ENCODE measurements around the gene MIA2.

MIA2 gene

DNA sequence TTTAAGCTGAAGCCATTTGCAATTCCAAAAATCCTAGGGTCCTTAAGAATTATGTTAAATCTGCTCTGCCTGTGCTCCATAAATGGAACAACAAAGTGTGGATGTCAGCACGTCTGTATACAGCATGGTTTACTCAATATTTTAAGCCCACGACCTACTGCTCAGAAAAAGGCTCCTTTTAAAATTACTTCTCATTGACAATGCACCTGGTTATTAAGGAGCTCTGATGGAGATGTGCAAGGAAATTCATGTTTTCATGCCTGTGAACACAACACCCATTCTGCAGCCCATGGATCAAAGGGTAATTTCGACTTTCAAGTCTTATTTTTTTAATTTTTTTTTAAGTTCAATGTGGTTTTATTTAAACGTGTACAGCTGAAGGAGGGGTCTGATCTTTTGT lies 150.5 kb downstream of the MIA2 start:
- no peak for DNase-seq (ENCODE audit: low read depth)

DNA sequence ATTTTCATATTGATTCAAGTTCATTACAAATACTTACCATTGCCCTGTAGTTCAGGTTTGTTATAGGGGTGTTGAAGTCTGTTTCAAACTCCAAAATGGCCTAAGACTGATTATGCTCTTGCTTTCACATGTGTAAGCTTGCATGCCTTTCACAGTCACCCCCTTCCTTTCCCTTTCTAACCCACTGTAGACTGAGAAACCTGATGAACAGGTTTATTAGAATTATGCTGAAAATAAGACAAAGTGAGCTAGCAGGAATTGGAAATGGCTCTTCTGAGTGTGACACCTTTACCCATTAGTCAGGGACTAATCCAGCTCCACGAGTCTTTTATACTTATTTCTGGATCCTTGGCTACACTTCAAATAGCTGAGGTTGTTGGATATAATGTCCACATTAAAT lies 159.6 kb downstream of the MIA2 start:
- DNase-seq (ENCODE audit: low read depth) = no peak

DNA sequence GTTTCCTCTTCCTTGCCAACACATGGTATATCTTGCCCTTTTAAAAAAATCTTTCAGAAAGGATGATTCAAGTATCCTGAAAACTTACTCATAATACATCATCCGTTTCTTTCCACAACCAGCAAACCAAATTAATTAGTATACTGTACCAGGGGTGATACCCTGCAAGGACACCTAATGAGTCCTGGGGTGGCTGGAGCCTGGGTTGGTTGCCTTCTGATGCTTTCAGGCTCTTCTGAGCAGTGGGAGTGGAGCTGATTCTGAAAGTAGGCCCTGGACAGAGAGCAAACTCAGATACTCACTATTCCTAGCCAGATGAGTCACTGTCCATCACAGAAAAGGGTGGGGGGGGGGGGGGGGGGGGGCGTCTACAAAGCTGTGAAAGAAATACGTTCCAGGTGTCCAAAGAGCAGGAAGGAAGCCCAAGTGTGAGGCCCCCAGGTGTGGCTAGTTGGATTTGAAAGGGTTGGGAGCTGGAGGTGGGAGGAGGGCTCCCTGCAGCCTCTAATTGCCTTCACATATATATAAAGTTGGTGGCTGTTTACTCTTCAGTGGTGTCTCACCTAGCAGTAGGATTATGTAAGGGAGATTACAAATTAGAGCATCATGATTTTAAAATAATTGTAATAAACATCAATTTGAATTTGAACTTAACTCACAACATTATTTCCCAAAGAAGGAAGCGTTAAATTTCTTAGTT lies 162.0 kb downstream of the MIA2 start:
- peak; percentile 11 for DNase-seq (ENCODE audit: low read depth)

DNA sequence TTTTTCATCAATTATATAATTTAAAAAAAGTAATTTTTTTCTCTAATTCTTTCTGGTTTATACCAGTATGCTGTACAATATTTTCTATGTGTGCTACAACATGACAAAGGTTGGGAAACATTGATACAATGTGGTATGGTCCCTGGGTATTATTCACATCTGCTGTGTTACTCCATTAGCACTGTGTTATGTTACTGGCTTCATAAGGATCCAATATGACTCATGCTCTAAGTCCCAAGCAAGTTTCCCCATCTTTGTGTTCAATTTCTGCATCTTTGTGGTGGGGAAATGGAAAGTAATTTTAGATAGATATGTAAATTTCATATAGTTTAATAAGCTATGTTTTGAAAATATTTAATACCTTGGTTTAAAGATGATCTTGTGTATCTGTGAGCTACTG lies 162.7 kb downstream of the MIA2 start:
- peak; percentile 7 for DNase-seq (ENCODE audit: low read depth)

DNA sequence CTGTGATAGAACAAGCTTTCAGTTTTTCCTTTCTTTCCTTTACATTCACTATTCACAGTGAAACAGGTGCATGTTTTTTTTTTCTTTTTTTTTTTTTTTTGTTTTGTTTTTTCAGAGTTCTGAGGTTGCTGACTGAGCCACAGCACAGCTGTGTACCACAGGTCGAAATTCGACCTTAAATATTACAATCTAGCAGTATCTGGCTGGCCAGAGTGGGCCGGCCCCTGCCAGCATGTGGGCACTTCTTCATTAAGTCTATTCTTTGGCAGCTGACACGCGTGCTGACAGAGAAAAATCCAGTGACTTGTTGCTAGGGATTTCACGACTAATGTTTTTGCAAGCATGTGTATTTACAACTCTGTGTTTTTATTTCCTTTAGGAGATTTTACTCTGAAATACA lies 164.7 kb downstream of the MIA2 start:
- DNase-seq (ENCODE audit: low read depth) = no peak

DNA sequence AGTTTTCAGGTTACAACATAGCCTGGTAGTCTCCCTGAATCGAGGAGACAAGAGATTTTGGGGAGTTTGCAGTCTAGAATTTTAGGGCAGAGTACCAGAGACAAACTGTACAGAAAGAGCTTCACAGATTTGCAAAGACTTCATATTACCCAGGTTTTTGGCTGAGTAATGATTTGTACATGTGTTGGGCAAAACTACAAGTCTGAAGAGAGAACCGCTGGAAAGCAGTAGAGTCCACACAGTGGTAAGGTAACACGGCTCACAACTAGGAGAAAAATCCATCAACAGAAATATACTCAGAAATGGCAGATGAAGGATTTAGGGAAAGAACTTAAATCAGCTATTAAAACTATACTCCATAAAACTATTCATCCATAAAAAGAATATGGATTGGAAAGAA lies 172.8 kb downstream of the MIA2 start:
- DNase-seq (ENCODE audit: low read depth) = no peak

DNA sequence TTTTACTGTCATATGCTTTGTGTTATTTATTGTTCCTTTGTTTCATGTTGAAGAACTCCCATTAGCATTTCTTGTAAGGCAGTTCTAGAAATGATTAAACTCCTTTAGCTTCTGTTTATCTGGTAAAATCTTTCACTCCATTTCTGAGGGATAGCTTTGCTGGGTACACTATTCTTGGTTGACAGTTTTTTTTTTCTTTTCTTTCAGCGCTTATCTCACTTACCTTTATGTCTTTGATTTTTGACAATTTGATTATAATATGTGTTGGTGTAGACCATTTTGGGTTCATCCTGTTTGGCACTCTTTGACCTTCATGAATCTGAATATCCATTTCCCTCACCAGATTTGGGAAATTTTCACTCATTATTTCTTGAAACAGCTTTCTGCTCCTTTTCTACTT lies 182.4 kb downstream of the MIA2 start:
- no peak for DNase-seq (ENCODE audit: low read depth)

DNA sequence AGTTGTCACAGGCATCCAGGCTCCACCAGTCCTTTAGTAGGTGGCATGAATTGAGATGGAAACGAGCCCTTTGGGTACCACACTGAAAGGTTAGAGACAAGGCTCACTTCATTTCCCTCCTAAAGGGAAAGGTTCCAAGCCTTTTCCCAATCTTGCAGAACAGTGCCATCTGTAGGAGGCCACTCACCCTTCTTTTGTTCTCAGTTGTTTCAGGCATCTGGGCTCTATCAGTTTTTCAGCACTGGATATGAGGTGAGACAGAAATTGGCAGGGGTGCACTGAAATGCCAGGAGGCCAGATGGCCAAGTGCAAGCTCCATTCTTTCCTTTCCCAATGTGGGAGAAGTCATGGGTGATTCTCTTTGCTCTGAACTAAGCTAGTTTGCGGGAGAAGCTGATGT lies 183.3 kb downstream of the MIA2 start:
- DNase-seq (ENCODE audit: low read depth) = peak; percentile 11

DNA sequence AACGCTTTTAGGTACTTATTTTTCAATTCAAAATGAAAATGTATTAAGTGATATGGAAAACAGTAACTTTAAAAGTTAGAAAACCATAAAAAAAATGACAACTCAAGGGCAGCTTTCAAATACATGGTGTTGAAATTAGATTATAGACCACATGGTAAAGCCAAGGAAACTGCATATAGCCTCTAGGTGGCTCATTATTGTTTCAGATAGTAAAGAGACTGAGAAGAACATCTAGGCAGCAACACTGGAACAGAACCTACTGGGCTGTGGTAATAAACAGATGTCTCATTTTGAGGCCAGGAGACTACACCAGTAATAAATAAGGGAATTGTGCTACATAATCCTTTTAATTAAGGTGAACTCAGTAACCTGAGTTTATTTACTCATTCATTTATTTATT lies 185.6 kb downstream of the MIA2 start:
- DNase-seq (ENCODE audit: low read depth) = no peak

DNA sequence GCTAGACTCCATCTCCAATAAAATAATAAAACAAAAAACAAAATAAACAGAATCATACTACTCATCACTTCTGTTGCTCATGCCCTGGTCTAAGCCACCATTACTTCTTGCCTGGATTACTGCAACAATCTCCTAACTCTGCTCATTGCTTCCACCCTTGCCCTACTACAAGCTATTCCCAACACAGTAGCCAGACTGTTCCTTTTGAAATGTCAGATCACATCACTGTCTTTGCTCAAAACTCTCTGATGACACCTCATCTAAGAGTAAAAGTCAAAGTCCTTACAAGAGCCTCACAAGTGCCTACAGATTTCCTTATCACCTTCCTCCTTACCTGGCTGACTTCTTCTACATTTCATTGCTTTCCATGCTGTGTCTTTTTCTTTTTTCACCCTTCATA lies 188.5 kb downstream of the MIA2 start:
- DNase-seq (ENCODE audit: low read depth) = no peak

DNA sequence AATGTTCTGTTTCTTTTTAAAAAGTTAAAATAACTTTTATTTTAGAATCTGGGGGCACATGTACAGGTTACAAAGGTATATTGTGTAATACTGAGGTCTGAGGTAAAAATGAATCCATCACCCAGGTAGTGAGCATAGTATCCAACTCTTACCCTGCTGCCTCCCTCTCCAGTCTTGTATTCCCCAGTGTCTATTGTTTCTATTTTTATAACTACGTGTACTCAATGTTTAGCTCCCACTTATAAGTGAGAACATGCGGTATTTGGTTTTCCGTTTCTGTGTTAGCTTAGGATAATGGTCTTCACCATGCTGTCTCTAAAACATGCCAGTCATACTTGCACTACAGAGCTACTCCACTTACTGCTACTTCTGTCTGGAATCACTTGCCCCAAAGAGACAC lies 190.1 kb downstream of the MIA2 start:
- DNase-seq (ENCODE audit: low read depth) = no peak

DNA sequence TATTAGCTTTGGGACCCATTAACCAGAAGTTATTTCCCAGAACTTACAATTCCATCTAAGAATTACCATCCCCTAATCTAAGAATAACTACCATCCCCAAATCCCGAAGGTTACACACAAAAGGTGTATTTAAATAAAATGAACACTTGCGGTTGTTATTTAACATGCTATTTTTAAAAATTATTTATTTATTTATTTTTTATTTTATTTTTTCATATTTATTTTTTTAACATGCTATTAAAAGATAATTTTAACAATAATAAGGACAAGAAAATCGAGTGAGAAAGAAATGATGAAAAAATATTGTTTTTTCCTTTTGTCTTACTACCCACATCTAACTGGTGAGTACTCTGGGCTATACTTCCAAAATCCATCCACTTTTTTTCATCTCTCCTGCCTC lies 192.2 kb downstream of the MIA2 start:
- no peak for DNase-seq (ENCODE audit: low read depth)

DNA sequence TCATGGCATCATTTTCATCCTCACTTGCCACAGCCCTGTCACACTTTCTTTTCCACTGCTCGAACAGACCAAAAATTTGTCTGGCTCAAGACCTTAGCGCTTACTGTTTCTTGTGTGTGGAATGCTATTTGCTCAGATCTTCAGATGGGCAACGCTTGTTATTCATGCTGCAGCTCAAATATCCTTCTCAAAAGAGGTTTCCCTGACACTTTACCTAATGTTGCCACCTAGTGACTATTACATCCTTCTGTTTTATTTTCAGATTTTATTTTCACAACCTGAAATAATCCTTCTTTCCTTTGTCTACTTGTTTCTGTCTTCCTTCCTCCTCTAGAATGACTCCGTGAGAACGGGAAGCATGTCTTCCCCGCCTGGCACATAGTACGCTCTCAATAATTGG lies 192.9 kb downstream of the MIA2 start:
- DNase-seq (ENCODE audit: low read depth) = peak; percentile 60

DNA sequence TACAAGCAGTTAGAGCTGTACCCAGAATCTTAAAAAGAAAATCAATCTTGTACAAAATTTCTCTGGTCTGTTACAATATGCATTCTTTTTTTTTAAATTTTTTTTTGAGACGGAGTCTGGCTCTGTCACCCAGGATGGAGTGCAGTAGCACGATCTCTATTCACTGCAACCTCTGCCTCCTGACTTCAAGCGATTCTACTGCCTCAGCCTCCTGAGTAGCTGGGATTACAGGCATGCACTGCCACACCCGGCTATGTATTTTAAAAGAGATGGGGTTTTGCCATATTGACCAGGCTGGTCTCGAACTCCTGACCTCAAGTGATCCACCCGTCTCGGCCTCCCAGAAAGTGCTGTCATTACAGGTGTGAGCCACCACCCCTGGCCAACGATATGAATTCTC lies 194.4 kb downstream of the MIA2 start:
- DNase-seq (ENCODE audit: low read depth) = no peak

DNA sequence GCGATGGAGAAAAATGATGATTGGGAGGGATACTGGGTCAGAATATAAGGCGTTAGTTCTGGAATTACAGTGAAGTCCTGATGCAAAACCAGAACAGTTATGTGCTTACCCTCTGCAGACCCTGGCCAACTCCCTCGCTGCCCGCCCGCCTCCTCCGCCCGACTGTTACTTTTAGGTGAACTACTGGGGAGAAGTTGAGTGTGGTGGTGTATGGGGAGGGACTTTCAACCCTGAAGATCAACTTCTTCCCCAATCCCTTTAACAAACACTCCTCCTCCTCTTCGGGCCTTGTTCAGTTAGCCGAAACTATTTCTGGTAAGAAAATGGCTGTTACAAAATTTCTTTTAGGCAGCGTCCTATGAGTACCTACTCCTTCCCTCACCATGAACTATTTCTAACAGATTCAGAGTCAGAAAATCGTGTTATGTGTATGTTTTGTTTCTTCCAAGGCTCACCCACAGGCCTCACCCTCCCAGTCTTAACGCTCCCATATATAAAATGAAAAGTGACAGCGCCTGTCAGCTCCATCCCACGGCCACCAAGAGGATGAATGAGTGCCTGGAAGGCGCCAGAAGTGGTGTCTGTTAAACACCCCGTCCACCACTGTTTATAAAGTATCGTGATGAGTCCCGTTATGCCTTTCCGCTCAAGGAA lies 197.2 kb downstream of the MIA2 start:
- DNase-seq (ENCODE audit: low read depth) = peak; percentile 41

DNA sequence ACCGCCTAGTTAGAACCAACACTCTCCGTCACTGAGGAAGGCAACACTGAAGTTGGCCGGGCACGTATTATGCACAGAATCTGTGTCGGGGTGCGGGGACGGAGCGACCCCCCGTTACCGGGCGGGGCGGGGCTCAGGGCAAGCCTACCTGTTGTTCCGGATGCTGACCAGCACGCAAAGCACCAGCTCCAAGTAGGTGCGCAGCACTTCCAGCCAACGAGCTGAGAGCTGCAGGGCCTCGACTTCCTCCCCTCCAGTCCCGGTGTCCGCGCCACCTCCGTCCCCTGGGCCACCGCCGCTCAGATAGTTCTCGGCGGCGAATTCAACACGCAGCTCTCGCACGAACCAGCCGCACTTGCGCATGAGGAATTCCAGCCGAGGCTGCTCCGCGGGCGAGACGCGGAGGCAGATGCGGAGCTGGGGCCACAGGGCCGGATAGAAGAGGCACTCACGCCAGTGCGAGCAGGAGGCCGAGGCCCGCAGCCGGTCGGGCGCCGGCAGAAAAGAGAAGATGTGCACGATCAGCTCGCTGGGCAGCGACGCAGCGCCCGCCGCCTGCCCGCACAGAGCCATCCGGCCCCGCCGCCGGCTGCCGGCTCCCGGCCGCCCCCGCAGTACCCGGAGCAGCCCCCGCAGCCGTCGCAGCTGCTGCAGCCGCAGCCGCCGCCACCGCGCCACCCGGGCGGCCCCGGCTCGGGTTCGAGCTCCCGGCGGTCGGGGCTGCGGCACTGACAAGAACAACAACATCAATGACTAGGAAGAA lies 197.9 kb downstream of the MIA2 start:
- DNase-seq (ENCODE audit: low read depth) = peak; percentile 51

DNA sequence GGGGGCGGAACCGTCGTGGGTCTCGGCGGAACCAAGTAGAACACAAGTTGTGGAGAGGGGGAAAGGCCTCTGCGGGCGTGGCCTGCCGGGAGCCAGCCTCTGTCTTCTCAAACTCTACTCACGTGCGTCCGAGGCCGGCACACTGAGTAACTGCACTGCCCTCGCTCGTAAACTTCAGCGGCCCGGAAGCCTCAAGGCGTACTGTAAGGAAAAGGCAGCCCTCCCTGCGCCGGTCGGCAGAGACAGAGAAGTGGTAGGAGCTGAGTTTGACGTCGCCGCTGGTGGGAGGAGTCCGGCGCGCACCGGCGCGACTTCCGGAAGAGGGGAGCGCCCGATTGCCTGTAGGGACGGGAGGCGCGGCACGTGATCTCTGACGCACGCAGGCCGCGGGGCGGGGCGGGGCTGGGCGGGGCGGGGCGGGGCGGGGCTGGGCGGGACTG lies 198.5 kb downstream of the MIA2 start, which contains the start of gene FBXO33:
Gene FBXO33 (minus strand): TSS at position 255 of the 440 bp plus-strand sequence. CDS start 271 bp downstream, outside the sequence.
- peak; percentile 96 for DNase-seq (ENCODE audit: low read depth)

DNA sequence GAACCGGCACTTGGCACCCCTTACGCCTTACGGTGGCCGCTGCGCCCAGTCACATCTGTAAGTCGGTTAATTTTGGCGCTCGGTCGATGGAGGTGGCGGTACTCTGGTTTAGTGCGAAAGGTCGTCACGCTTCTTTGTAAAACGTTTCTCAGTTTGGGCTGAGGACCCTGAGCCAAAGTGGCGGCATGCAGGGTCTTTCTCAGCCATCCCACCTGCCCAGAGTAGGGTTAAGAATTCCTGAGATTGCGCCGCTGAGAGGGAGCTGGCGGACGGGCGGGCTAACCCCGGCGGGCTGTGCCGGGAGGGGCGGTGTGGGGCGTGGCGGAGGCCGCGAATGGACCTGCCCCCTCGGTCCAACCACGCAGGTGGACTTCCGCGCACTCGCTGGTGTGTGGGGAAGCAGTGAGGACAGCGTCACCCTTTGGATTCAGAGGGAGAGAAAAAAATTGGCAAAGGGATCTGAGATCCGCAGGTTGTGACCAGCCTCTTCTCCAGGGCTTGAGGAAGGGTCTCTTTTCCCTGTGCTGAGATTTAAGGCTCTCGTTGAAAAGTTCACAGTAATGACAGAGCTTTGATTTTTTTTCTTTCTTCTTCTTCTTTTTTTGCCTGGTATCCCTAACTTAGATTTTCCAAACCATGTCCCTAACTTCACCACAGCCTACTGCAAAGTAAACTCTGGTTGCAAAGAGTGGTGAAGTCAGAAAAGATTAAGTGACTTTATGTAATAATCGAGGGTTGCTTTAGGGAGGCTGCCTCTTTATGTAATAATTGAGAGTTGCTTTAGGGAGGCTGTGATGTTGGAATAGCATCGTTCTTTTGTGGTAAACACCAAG lies 199.1 kb downstream of the MIA2 start:
- DNase-seq (ENCODE audit: low read depth) = peak; percentile 76

DNA sequence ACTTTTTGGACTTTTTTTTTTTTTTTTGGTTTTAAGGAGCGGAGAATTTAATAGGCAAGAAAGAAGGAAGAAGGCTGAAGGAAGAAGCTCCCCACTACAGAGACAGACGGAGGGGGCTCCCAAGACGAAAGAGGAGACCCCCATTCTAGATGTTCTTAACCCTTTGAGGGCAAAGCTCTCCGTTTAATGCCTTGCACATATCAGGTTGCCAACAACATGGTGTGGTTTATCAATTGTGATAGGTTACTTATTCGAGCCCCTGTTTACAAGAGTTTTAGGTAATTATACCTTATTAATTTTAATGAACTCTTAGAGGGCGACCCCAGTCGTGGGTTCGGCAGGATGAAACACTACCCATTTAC lies 199.7 kb downstream of the MIA2 start:
- no peak for DNase-seq (ENCODE audit: low read depth)

DNA sequence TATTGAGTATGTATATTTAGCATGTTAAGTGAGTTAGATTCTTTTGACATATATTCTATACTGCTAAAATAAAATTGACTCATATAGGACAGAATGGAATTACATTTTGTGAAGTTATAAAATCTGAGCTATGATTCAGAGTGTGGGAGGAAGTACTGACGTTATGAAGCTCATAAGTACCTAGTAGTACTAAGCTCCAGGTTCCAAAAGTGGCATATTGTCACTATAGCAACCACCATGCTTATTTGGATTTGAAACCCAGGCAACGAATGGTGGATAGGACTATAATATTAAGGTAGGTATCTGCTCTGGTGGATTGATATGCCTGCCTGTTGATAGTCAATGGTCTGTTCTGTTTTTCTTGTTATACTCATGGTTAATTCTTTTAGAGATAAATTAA lies 200.7 kb downstream of the MIA2 start:
- DNase-seq (ENCODE audit: low read depth) = no peak

DNA sequence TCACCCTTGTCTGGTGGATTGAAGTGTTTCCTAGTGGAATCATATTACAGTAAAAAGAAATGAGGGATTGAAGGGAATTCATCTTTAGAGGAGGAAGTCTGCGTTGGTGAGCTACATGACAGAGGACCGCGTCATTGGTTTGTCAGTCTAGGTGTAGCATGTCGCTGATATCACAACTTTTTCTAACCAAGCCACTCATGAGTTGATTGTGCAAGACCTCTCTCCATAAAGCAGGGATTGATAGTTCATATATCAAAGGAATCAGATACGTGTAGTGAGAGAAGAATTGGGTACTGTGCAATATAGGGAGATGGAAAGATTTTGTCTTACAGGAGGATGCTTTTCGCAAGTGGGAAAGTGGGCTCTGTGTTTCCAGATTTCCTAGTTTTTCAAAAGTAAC lies 201.5 kb downstream of the MIA2 start:
- DNase-seq (ENCODE audit: low read depth) = no peak
